LNCAP (cell line): ENCODE measurements around the gene CEND1.

Source experiments
- CTCF ChIP-seq: fragments of 450-650 bp; IDR thresholded peaks from 2 replicates; pipeline ENCODE4 v1.5.1; 2017; ENCODE audit warnings: mild to moderate bottlenecking

The CEND1 gene

DNA sequence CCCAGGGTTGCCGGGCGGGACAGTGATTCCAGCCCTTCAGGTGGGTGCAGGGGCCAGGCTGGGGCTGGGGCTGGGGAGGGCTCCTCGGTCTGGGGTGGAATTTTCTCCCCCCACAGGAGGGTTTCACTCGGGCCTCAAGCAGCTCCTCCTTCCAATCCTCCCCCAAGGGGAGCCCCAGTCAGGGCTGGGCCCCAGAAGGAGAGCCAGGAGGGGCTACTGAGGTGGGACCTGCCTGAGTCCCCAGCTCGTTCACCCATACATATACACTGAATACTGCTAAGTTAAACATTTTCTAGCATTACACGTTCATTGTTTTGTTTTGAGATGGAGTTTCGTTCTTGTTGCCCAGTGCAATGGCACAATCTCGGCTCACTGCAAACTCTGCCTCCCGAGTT lies 36.3 kb upstream of the CEND1 start:
- TF ChIP-seq CTCF: no peak

- no peak for TF ChIP-seq CTCF
These were observed 35.7 kb upstream of the CEND1 start for GRCh38 chr11:825366-826226.

DNA sequence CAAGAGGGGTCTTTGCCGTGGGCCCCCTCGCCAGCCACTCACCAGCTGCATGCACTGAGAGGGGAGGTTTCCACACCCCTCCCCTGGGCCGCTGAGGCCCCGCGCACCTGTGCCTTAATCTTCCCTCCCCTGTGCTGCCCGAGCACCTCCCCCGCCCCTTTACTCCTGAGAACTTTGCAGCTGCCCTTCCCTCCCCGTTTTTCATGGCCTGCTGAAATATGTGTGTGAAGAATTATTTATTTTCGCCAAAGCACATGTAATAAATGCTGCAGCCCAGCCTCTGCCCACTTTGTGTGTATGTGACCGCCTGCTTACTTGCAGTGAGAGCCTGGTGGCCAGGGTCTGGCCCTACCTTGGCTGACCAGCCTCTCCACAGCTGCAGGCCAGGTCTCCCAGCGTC lies 35.1 kb upstream of the CEND1 start:
- TF ChIP-seq CTCF: no peak

- TF ChIP-seq CTCF: no peak; the same call in 1 of the 2 replicates
These were observed 34.5 kb upstream of the CEND1 start for GRCh38 chr11:824292-824880.

DNA sequence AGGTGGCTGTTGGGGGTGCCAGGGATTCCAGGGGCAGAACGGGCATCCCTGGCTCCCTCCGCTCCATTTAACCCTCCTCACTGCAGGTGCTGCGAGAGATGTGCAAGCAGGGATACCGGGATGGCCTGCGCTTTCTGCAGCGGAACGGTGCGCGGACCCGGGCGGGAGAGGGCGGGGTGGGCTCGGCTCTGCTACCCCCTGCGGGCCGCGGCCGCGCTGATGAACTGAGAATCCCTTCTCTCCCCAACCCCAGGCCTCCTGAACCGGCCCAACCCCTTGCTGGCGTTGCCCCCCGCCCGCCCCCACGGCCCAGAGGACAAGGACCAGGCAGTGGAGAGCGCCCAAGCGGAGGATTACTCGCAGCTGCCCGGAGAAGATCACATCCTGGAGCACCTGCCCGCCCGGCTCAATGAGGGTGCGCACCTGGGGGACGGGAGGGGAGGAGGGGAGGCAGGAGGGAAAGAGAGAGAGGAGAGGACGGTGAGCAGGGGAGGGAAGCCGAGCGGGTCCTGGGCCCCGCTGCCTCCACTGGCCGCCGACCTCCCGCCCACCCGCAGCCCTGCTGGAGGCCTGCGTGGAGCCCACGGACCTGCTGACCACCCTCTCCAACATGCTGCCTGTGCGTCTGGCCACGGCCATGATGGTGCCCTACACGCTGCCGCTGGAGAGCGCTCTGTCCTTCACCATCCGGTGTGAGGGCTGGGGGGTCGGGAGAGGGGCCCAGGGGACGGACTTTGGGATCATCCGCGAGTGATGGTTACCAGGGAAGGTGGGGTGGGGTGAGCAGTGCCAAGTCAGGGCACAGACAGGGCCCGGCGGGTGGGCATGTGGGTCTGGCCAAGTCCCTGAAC lies 33.8 kb upstream of the CEND1 start:
- TF ChIP-seq CTCF: no peak

GRCh38 chr11:821512-822371 lies 31.9 kb upstream of the CEND1 start:
- no peak for TF ChIP-seq CTCF
